ENCODE data around the gene P2RY8.
"Not testable (repeated sequence)": the region's sequence is repeated elsewhere in the genome, so short reads cannot be mapped to it uniquely, and the experiment has no call there.

Gene P2RY8

DNA sequence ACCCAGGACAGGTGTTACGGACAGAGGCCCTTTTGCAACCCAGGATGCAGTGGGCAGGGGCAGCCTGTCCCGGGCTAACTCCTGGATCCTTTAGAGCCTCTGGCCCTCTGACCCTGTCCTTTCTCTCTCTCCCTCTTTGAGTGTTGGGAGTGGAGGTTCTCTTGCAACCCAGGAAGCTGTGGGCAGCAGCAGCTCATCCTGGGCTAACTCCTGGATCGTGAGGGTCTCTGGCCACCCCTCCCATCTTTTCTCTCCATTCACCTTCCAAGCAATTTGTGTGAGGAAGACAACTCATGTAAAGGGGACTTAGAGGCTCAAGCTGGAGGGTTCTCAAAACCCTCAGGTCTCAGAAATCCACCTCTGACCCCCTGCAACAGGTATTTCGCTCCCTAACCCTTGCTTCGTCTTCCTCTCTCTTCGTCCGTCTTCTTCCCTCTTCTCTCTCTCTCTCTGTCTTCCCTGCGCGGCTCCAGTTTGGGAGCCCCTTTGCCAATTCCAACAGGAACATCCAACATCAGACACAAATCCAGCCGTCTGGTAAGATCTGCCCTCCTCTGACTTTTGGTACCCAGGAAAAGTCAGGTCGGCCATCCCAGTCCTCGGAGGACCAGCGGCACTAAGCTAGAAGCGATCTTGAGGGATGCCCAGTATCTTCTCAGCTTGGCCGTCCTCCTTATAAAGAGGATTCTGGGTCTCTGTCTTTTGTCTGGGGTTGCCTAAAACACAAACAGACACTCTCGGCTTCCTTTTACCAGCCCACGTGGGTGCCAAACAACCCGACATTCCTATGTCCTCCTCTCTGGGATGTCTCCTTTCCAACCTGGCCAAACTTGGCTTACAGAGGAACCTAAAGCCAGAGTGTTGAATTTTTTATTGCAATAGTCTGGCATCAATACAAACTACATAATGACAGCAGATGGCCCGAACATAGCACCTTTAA lies 92.2 kb downstream of the P2RY8 start:
- DNase-seq (ENCODE audit: low read depth) = no peak

DNA sequence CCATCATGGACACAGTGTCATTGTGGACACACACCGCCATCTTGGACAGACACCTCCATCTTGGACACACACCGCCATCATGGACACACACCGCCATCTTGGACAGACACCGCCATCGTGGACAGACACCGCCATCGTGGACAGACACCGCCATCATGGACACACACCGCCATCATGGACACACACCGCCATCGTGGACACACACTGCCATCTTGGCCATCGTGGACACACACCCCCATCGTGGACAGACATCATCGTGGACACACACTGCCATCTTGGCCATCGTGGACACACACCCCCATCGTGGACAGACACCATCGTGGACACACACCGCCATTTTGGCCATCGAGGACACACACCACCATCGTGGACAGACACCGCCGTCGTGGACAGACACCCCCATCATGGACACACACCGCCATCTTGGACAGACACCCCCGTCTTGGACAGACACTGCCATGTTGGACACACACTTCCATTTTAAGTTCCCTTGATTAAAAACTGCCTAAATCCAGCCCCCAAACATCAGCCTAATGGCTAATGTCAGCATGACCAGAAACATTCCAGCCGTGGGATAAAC lies 93.4 kb downstream of the P2RY8 start:
- DNase-seq (ENCODE audit: low read depth) = no peak

DNA sequence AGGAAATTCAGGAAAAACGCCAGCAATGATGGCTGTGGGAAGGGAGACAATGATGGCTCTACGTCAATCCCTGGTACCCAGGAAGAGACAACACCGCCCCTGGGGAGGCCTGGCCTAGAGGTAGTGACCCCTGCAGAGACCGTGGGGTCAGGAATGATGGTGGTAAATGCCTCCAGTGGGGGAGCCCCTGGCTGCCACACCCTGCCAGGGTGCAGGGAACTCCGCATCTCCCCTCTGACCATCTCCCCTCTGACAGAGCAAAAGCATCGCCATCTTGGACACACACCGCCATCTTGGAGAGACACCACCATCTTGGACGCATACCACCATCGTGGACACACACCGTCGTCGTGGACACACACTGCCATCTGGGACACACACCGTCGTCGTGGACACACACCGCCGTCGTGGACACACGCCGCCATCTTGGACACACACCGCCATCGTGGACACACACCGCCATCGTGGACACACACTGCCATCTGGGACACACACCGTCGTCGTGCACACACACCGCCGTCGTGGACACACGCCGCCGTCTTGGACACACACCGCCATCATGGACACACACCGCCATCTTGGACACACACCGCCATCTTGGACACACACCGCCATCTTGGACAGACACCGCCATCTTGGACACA lies 94.1 kb downstream of the P2RY8 start:
- DNase-seq (ENCODE audit: low read depth) = no peak

DNA sequence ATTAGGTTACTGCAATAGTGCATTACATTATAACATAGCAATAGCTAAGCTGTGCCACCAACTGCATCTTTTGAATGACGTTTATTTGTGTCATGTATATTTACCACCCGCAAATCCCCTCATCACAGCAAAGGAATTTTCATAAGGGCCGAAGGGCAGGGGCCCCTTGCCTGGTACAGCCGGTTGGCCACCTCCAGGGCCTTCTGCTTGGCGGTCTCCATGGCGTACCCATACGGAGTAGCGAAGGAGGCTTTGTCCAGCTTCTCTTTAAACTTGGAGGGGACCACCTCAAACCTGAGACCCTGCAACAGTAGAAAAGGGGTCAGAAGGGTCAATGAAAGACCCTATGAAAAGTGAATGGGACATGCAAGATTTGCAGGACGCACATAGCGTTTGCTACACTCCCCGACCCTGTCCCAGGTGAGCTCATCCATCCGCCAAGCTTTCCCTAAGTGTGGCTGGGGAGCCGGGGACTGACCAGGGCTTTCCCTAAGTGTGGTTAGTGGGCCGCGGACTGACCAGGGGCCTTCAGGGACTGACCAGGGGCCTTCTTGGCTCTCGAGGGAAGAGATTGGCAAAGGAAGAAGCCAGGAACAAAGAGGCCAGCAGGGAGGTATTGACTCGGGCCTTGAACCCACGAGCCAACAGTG lies 94.8 kb downstream of the P2RY8 start:
- DNase-seq (ENCODE audit: low read depth) = no peak

DNA sequence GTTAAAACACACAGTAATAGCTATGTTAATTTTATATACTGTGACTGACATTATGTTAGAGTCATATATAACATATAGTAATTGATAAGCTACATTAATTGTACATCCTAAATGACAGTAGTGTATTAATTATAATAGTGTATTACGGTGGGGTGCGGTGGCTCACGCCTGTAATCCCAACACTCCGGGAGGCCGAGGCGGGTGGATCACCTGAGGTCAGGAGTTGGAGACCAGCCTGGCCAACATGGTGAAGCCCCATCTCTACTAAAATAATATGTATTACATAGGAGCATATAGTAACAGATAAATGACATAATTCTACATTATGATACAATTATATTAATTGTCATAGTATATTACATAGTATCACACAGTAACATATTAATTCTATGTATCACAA lies 96.5 kb downstream of the P2RY8 start:
- no peak for DNase-seq (ENCODE audit: low read depth)

DNA sequence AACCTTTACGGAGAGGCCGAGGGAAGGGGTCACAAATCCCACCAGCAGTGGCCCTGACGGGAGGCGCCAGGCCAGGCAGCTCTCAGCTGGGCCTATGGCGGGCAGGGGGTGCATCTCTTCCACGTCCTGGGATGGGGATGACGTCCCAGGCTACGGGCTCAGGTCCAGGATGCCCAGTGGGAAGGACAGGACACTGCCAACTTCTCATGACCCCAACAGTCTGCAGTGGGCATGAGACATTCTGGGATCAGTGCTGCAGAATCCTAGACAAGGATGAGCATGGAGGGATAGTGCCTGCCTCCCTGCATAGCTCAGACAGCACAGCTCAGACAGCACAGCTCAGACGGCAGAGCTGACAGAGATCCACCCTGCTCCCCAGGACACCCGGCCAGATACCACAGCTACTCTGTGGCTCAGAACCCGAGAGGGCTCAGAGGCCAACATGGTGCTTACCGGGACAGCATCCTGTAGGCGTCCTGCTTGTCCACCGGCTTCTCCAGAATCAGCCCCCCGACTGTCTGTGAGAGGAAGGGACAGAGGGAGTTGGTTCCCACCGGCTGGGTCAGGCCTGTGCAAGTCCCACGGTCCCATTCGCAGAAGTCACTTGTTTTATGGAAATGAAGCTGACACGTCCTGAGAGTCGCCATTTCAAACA lies 101.6 kb downstream of the P2RY8 start:
- no peak for DNase-seq (ENCODE audit: low read depth)

DNA sequence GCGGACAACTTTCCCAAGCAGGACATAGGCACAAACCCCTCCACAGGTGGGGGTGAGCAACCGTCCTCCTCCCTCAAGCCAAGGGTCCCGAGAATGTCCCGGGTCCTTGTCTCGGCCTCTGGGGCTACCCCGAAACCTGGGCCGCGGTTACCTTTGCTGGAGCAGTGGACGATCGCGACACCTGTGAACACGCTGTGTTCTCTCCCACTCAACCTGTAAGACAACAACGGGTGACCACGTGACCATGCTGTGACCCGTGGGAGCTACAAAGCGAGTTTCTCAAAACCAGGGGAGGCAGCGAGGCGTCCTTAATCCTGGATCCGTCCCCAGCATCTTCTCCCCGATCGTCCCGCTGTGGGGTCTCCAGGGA lies 102.1 kb downstream of the P2RY8 start:
- DNase-seq (ENCODE audit: low read depth) = no peak

DNA sequence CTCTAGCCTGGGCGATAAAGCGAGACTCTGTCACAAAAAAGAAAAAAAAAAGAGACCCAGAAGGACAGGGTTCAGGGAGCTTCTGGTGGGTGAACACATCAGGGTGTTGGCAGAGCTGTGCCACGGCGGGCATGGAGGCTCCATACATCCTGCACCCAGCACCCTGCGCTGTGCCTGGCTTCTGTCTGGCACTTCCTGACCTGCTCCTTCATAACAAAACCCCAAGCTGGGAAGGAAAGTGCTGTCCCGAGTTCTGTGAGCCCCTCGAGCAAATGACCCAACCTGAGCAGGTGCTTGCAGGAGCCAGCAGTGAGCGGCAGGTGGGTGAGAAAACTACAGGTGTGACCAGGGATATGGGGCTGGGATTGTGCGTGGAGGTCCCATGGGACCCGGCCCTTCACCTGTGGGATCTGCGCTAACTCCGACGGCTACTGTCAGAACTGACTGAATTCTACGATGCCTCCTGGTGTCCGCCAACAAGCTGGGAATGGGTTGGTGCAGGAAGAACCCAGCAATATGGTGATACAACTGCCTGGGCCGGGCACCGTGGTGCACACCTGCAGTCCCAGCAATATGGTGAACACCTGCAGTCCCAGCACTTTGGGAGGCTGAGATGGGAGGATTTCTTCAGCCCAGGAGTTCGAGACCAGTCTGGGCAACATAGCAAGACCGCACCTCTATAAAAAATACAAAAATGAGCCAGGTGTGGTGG lies 103.2 kb downstream of the P2RY8 start:
- DNase-seq (ENCODE audit: low read depth) = no peak

DNA sequence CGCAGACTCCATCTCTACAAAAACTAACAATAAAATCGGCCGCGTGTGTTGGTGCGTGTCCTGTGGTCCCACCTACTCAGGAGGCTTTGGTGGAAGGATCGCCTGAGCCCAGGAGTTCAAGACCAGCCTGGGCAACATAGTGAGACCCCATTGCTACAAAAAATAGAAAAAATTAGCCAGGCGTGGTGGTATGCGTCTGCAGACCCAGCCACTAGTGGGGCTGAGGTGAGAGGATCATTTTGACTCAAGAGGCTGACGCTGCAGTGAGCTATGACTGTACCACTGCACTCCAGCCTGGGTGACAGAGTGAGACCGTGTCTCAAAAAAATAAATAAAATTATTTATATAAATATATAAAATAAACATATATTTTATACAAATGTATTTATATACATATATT lies 106.5 kb downstream of the P2RY8 start:
- no peak for DNase-seq (ENCODE audit: low read depth)

DNA sequence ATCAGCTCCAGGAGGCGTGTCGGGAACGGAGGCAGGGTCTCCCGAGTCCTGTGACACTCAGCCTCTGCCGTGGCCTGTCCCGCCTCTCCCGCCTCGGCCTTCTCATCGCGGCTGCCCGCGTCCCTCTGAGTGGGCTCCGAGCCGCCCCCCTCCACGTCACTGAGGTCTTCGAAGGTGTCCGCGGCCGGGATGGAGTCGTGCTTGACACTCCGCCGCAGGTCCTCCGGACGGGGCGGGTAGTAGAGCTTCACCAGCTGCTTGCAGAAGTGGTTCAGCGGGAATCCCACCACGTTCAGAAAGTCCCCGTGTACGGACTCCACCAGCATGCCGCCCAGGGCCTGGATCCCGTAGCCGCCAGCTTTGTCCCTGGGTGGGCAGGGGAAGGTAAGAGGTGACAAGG lies 109.2 kb downstream of the P2RY8 start:
- DNase-seq (ENCODE audit: low read depth) = no peak

DNA sequence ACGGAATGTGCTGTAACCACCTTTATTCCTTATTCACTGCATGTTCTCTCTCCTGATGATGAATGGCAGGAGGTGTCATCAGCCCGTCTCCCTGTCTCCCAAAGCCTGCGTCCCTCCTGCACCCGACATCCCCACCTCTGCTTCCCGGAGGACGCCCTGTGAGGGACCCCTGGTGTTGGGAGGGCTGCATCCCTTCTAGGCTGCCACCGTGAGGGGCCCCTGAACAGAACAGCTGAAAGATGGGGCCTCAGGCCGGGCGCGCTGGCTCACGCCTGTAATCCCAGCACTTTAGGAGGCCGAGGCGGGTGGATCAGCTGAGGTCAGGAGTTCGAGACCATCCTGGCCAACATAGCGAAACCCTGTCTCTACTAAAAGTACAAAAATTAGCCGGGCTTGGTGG lies 110.7 kb downstream of the P2RY8 start:
- DNase-seq (ENCODE audit: low read depth) = not testable (repeated sequence)

DNA sequence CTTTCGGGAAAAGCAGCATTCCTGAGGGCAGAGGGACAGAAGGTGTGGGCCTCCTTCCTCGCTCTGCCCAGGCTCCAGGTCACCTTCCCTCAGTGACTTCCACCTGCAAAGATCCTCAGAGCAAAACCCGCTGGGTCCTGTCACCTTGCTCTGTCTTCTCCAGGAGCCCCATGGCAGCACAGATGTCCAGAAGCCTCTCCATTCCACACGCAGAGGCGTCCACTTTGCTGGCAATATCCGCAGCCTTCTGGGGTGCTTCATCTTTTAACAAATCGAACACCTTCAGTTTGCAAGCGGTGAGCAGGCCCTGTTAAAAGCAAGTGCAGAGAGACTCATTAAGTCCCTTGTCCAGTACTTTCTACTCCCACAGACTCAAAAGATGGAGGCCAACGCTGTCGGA lies 111.6 kb downstream of the P2RY8 start:
- no peak for DNase-seq (ENCODE audit: low read depth)

DNA sequence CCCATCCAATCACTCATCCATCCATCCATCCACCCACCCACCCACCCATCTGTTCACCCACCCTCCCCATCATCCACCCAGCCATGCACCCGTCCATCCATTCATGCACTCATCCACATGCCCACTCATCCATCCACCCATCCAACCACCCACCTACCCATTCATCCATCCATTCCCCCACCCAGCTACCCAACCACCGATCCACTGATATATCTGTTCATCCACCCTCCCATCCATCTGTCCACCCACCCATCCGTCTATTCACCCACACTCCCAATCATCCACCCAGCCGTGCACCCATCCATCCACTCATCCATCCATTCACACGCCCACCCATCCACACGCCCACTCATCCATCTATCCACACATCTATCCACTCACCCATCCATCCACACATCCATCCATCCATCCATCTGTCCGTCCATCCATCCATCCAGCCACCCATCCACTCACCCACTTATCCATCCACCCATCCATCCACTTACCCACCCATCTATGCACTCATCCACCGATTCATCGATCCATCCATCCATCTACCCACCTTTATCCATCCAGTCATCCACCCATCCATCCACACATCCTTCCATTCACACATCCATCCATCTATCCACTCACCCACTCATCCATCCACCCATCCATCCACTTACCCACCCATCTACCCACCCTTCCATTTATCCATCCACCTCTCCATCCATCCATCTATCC lies 112.7 kb downstream of the P2RY8 start:
- no peak for DNase-seq (ENCODE audit: low read depth)

DNA sequence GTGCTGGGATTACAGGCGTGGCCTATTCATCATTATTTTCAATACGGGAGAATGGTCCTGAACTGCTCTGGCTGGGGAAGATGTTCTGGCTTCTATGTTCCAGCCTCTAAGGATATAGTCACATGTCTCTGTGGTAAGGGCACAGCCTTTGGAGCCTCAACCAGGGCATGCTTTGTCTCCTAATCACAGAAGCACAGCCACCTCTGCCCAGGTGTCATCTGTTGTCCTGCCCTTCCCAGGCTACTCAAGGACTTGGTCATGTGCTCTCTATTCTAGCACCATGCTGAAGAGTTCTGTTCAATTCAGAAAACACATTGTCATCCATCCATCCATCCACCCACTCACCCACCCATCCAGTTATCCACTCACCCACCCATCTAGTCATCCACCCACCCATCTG lies 113.8 kb downstream of the P2RY8 start:
- no peak for DNase-seq (ENCODE audit: low read depth)

DNA sequence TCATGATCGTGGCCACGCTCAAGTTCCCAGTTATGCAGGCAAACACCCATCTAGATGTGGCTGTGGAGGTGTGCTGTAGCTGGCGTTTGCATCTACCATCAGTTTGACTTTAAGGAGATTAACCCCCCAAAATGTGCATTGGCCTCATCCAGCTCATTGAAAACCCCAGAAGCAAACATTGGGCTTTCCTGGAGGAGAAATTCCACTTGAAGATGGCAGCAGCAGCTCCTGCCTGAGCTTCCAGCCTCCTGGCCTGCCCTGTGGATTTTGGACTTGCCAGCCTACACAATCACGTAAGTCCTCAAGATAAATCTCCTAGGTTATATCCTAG lies 114.9 kb downstream of the P2RY8 start:
- DNase-seq (ENCODE audit: low read depth) = no peak

DNA sequence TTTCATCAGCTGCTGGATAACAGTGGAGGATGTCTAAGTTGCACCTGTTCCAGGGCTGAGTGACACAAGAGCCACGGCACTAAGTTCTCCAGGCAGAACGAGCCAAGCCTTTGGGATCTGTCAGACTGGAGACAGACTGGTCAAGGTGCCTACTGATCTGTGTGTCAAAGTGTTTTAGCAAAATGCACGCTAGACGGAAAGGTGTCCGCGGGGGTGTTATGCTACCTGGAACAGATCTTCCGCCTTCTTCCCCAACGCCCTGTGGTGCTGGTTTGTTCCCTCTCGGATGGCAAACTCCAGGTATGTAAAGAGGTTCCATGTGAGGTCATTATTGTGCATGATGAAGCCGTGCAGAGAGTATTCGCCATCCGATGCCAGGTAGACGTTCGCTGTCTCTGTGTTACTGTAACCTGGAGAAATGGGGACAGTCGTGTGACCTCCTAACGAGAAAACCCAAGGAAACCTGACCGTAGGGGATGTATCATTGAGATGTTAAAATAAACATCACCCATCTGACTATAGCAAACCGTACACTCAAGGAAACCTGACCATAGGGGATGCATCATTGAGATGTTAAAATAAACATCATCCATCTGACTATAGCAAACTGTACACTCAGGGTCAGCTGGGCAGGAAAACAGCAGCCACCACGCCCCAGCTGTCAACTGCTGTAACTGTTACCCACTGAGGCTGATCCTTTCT lies 115.4 kb downstream of the P2RY8 start:
- no peak for DNase-seq (ENCODE audit: low read depth)

DNA sequence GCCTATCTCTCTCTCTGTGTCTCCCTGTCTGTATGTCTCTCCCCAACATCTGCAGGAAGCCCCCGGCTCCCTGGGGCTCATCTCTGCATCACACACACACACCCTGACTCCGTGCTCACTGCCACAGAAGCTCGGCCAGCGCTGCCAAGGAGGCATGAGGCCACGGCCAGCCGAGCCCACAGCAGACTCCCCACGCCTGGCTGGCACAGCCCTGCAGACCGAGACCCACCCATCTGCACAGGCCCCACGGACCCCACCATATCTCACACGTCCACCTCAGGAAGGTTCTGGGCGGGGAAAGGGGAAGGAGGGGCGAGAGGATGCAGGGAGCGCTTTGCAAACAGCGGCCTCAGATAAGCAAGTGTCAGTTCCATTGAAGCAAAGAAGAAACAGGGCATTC lies 116.6 kb downstream of the P2RY8 start:
- DNase-seq (ENCODE audit: low read depth) = no peak

DNA sequence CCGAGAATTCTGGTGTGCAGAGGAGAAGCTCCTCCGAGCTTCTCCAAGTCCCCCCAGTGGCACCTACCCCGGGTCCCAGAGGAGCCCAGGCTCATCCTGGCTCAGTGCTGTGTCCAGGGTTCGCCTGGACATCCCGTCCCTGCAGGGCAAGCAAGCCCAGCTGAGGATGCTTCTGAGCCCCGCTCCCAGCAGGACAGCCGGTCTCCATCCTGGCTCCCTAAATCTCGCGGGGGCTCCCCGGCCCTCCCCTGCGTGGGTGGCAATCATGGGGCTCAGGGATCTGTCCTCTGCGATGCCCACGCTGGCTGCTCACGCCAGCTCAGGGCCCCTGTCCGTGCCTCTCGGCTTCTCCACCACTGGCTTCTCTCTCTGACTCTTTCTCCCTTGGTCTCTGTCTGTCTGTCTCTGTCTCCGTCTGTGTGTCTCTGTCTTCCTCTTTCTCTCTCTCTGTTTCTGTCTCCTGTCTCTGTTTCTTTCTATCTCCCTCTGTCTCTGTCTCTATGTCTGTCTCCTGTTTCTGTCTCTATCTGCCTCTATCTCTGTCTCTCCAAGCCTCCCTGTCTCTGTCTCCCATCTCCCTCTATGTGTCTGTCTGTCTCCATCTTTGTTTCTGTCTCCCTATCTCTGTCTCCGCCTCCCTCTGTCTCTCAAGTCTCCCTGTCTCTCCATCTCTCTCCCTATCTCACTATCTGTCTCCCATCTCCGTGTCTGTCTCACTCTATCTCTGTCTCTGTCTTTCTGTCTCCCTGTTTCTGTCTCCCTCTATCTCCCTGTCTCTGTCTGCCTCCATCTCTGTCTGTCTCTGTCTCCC lies 117.2 kb downstream of the P2RY8 start:
- no peak for DNase-seq (ENCODE audit: low read depth)

DNA sequence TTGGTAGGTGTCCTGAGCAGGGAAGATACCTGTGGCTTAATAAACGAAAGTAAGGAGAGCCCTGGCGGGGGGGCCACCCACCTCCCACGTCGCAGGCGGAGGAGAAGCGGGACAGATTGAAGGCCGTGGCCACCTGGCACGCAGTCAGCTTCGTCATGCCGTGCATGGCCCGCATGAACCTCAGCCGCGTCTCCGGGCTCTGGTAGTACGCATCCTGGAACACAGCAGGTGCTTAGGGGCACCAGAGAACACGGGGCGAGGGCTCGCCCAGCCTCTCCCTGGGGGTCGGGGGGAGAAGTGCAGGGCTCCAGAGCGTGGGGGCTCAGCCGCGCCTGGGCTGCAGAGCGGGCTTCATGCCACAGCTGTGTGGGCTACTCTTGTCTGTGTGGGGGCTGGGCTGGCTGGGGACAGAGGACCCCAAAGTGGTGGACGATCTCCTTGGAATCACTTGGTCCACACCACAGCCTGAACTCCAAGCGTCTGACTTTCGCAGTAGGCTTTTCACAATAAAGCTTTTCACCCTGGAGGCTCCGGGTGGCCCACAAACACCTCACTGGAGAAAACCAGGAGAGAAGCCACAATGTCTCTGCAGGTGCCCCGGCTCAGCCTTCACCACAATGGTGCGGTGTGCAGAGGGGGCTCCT lies 118.0 kb downstream of the P2RY8 start:
- no peak for DNase-seq (ENCODE audit: low read depth)

Measured in stimulated activated CD8-positive, alpha-beta memory T cell treated with anti-CD3 and anti-CD28 coated beads, Interleukin-15, amount 100 ng/mL, for 1 hour (primary cell).